B cell (primary cell): ENCODE data around the gene LPIN3. TPM values are rescaled to one million over a fixed set of nuclear protein-coding genes. Genes with fewer than 3 reads are reported as not detected.

ENCODE experiments used
- ATAC-seq: fragments of 200-7000 bp; cut with Tn5 transposase; one replicate; pipeline ENCODE4 v1.10.0; 2021; ENCODE audit warnings: low read depth, mild to moderate bottlenecking, moderate number of reproducible peaks, moderate library complexity
- CTCF ChIA-PET: fragments of 350-600 bp; sonication (Branson Sonifier 250); formaldehyde crosslinking; loops from one replicate; lab custom pipeline; 2021; ENCODE audit warnings: antibody characterized with exemption, inconsistent platforms; lab: Charles Lee
- POLR2A ChIA-PET: fragments of 350-600 bp; sonication (Branson Sonifier 250); formaldehyde crosslinking; loops from one replicate; lab custom pipeline; 2021; ENCODE audit warnings: antibody characterized with exemption; lab: Charles Lee
- DNase-seq: peaks from one replicate; pipeline ENCODE4 v3.0.0; 2013
- H2AFZ ChIP-seq: 2 replicates; pipeline ENCODE4 v1.6.1; 2012; ENCODE audit warnings: mild to moderate bottlenecking, low read depth, low read length; ENCODE audit not compliant: insufficient read depth, poor library complexity, severe bottlenecking
- H3K27ac ChIP-seq, 2 donors: 1 replicate in 1 of 2; 2 replicates in 1 of 2; pipeline ENCODE4 v1.5.1; 2012 to 2013; ENCODE audit warnings: low read length in 2 of 2, mild to moderate bottlenecking in 2 of 2, moderate library complexity in 1 of 2
- H3K27me3 ChIP-seq, 4 experiments: fragments of 200-600 bp in 1 of 4; sonication (generic) in 1 of 4; replicated peaks in 1 of 4; 1 replicate in 2 of 4; 2 replicates in 2 of 4; pipeline versions ENCODE4 v1.6.1 to v1.7.0; 2013 to 2016; ENCODE audit warnings: low read length in 3 of 4, mild to moderate bottlenecking in 2 of 4, mixed read lengths in 1 of 4, moderate library complexity in 1 of 4; ENCODE audit not compliant: insufficient read depth in 4 of 4, control insufficient read depth in 3 of 4; ENCODE audit errors: control extremely low read depth in 1 of 4
- H3K36me3 ChIP-seq, 2 experiments: replicated peaks in 1 of 2; 1 replicate in 1 of 2; 2 replicates in 1 of 2; pipeline versions ENCODE4 v1.6.1 to v1.7.1; 2013; ENCODE audit warnings: low read length in 1 of 2; ENCODE audit not compliant: insufficient read depth in 2 of 2, control insufficient read depth in 1 of 2; ENCODE audit errors: control extremely low read depth in 1 of 2, extremely low read depth in 1 of 2
- H3K4me1 ChIP-seq, 2 donors: fragments of 200-600 bp in 1 of 2; sonication (generic) in 1 of 2; 1 replicate in 1 of 2; 2 replicates in 1 of 2; pipeline versions ENCODE4 v1.5.1 to v1.6.1; 2013 to 2017; ENCODE audit warnings: low read length in 2 of 2; ENCODE audit not compliant: control insufficient read depth in 2 of 2, insufficient read depth in 2 of 2
- H3K4me2 ChIP-seq: replicated peaks from 2 replicates; pipeline ENCODE3; 2012; ENCODE audit warnings: mild to moderate bottlenecking, low read depth, low read length; ENCODE audit not compliant: poor library complexity, severe bottlenecking
- H3K4me3 ChIP-seq, 5 experiments: fragments of 200-600 bp in 1 of 5; sonication (generic) in 1 of 5; 1 replicate in 3 of 5; 2 replicates in 2 of 5; pipeline versions ENCODE4 v1.5.1 to v1.7.0; 2011 to 2016; ENCODE audit warnings: low read length in 4 of 5, mild to moderate bottlenecking in 4 of 5, low read depth in 2 of 5, control low read depth in 1 of 5, moderate library complexity in 1 of 5; ENCODE audit not compliant: insufficient read depth in 1 of 5; ENCODE audit errors: control extremely low read depth in 1 of 5, extremely low read depth in 1 of 5
- H3K79me2 ChIP-seq: fragments of 200-600 bp; sonication (generic); one replicate; pipeline ENCODE4 v1.6.0; 2016; ENCODE audit warnings: low read length; ENCODE audit not compliant: control insufficient read depth, insufficient read depth
- H3K9ac ChIP-seq: fragments of 200-600 bp; sonication (generic); 2 replicates; pipeline ENCODE4 v1.6.1; 2017; ENCODE audit warnings: mild to moderate bottlenecking, low read length, moderate library complexity
- H3K9me3 ChIP-seq, 3 donors: one replicate each; pipeline versions ENCODE4 v1.6.1 to v1.7.1; 2013; ENCODE audit warnings: low read length in 2 of 3; ENCODE audit not compliant: control insufficient read depth in 2 of 3, insufficient read depth in 1 of 3; ENCODE audit errors: control extremely low read depth in 1 of 3
- H4K20me1 ChIP-seq: 2 replicates; pipeline ENCODE4 v1.6.0; 2012; ENCODE audit warnings: mild to moderate bottlenecking, low read length; ENCODE audit not compliant: insufficient read depth, control insufficient read depth, poor library complexity, severe bottlenecking
- H3K27ac Mint-ChIP-seq: one replicate; pipeline ENCODE4 v1.8.0; 2021; ENCODE audit warnings: mixed read lengths
- H3K27me3 Mint-ChIP-seq: one replicate; pipeline ENCODE4 v1.8.0; 2021; ENCODE audit warnings: mixed read lengths
- H3K4me1 Mint-ChIP-seq: one replicate; pipeline ENCODE4 v1.8.0; 2021; ENCODE audit warnings: mixed read lengths
- H3K4me3 Mint-ChIP-seq: one replicate; pipeline ENCODE4 v1.8.0; 2021; ENCODE audit warnings: mixed read lengths
- H3K9me3 Mint-ChIP-seq: one replicate; pipeline ENCODE4 v1.8.0; 2022; ENCODE audit warnings: mixed read lengths; ENCODE audit not compliant: insufficient read depth
- EZH2 ChIP-seq: IDR thresholded peaks from 2 replicates; pipeline ENCODE4 v1.6.1; 2012; ENCODE audit warnings: borderline replicate concordance, low read depth, mild to moderate bottlenecking, moderate library complexity, low read length; ENCODE audit not compliant: insufficient read depth, poor library complexity, severe bottlenecking
- WGBS: methylation state at CpG from one replicate; pipeline ENCODE4 v1.1.5; 2013; ENCODE audit warnings: missing lambda C conversion rate; ENCODE audit not compliant: insufficient coverage; 5-methylcytosine and 5-hydroxymethylcytosine counted together
- intact Hi-C: fragments of 100-400 bp; cut with micrococcal nuclease; formaldehyde crosslinking; loops from one replicate; pipeline ENCODE4 v1.10.0; 2022
- polyA plus RNA-seq: library from polyadenylated mRNA; depleted of rRNA; stranded (reverse); fragments of >200 nt; gene quantifications from 2 replicates; pipeline ENCODE4 v1.2.3, GENCODE V29; 2012
- total RNA-seq, 2 donors: library from RNA; stranded (reverse); fragments of 120-200 nt in 1 of 2; gene quantifications; 1 replicate in 1 of 2; 2 replicates in 1 of 2; pipeline versions ENCODE4 v1.2.3 to v1.2.4, GENCODE V29; 2013 to 2022
- TF ChIP-seq, protein P1 (sequence below): fragments of 200-600 bp; IDR thresholded peaks from one replicate; pipeline ENCODE4 v1.8.0; 2022; ENCODE audit warnings: antibody characterized with exemption, mild to moderate bottlenecking

The LPIN3 gene
- total and polyA plus RNA-seq, 2 donors (not counting 1 experiment from before 2014, with no cell fraction given): 0.84 to 1.2 TPM

DNA sequence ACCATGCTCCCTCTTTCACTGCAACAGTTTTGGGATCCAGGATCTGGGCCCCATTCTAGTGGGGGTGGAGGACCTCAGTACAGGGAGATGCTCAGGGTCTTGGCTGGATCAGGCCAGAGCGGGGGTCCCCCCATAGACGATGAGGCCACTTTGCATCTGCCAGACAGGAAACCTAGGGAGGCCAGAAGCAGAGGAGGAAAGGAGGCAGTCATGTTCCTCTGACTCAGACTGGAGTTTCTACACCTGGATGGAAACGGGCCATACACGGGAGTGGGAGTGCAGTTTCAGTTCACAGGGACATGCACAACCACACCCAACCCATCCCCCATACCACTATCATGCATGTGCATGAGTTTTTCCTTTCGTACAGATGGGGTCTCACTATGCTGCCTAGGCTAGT is 29.6 kb downstream of the LPIN3 start:
- H2AFZ ChIP-seq: no peak overlapping the region
- TF ChIP-seq, protein P1, sequence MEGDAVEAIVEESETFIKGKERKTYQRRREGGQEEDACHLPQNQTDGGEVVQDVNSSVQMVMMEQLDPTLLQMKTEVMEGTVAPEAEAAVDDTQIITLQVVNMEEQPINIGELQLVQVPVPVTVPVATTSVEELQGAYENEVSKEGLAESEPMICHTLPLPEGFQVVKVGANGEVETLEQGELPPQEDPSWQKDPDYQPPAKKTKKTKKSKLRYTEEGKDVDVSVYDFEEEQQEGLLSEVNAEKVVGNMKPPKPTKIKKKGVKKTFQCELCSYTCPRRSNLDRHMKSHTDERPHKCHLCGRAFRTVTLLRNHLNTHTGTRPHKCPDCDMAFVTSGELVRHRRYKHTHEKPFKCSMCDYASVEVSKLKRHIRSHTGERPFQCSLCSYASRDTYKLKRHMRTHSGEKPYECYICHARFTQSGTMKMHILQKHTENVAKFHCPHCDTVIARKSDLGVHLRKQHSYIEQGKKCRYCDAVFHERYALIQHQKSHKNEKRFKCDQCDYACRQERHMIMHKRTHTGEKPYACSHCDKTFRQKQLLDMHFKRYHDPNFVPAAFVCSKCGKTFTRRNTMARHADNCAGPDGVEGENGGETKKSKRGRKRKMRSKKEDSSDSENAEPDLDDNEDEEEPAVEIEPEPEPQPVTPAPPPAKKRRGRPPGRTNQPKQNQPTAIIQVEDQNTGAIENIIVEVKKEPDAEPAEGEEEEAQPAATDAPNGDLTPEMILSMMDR: no peak
- TF ChIP-seq EZH2: no peak
- DNase-seq (no peak), ATAC-seq (no peak)
- no peak overlapping the region for H3K4me3 ChIP-seq
- H3K4me1 ChIP-seq: no peaks in the 10 kb centered on the region
- H3K4me2 ChIP-seq: no peak overlapping the region
- peaks cover 0 to 35% (median 5%) of the 10 kb centered on the region in 3 donors for H3K9me3 ChIP-seq
- H3K9me3 Mint-ChIP-seq: peaks cover 5% of the 10 kb centered on the region
- no peaks in the 10 kb centered on the region for H3K79me2 ChIP-seq
- no peak overlapping the region for H3K4me3 Mint-ChIP-seq
- intact Hi-C loops: no loop called here
- ChIA-PET POLR2A (no interaction called here), CTCF (no interaction called here)
- no peak overlapping the region for H3K9ac ChIP-seq
- WGBS: 92% methylated on average over 3 of the region's 5 CpGs
- peaks cover 61% of the 10 kb centered on the region for H3K27me3 Mint-ChIP-seq
- H3K27me3 ChIP-seq: peaks cover 0 to 17% (median 8%) of the 10 kb centered on the region in 4 experiments
- H3K4me1 Mint-ChIP-seq: peaks cover 6% of the 10 kb centered on the region
- H3K27ac ChIP-seq: no peak overlapping the region
- H3K27ac Mint-ChIP-seq: no peak overlapping the region
- H3K36me3 ChIP-seq: no peaks in the 10 kb centered on the region
- no peaks in the 10 kb centered on the region for H4K20me1 ChIP-seq

DNA sequence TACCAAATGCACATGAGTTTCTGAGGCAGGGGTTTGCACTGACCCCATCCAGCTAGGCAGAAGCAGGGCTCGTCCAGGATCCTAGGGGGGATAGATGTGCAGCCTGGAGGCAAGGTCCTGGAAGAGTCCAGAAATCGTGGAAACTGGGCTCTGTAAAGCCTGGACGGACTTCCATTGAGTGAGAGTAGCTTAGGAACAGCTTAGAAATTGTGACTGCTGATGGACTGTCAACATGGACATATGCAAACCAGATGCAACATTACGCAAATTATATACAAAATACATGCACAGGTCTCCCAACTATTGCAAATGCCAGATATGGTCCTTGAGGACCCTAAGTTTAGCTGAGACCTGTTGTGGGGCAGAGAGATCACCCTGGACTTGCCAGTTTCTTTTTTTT is 30.8 kb downstream of the LPIN3 start:
- H3K27ac Mint-ChIP-seq: no peak overlapping the region
- CTCF ChIA-PET: no interaction called here
- intact Hi-C loops: no loop called here

More for the DNA sequence above, 30.8 kb downstream of the LPIN3 start:
- no peaks in the 10 kb centered on the region for H3K4me1 ChIP-seq
- POLR2A ChIA-PET: no interaction called here
- TF ChIP-seq, protein P1: no peak
- no peak for TF ChIP-seq EZH2
- no peak overlapping the region for H3K9ac ChIP-seq
- Mint-ChIP-seq H3K4me1 (peaks cover 6% of the 10 kb centered on the region), H3K27me3 (peaks cover 63% of the 10 kb centered on the region), H3K4me3 (no peak overlapping the region), H3K9me3 (peaks cover 5% of the 10 kb centered on the region)
- no peak overlapping the region for H2AFZ ChIP-seq
- WGBS: 82% methylated on average over 4 of the region's 4 CpGs
- H3K36me3 ChIP-seq: no peaks in the 10 kb centered on the region
- DNase-seq (no peak), ATAC-seq (no peak)
- H3K79me2 ChIP-seq: no peaks in the 10 kb centered on the region
- H3K27ac ChIP-seq: no peak overlapping the region
- H4K20me1 ChIP-seq: no peaks in the 10 kb centered on the region
- peaks cover 0 to 16% (median 4%) of the 10 kb centered on the region in 4 experiments for H3K27me3 ChIP-seq
- H3K4me3 ChIP-seq: no peak overlapping the region
- peaks cover 0 to 40% (median 5%) of the 10 kb centered on the region in 3 donors for H3K9me3 ChIP-seq
- no peak overlapping the region for H3K4me2 ChIP-seq
